ENCODE measurements around the gene GLB1L2.

- TF ChIP-seq POLR2AphosphoS5 (IDR thresholded peaks at IDR 0.05; ENCODE audit: low read depth, low read length) (no peak), TAF1 (IDR thresholded peaks at IDR 0.05; ENCODE audit: borderline replicate concordance, insufficient read depth, low read length) (no peak), REST (IDR thresholded peaks at IDR 0.05; ENCODE audit: insufficient read depth in 1 of 2, low read depth in 2 of 2, low read length in 2 of 2) (no peak), SIN3A (IDR thresholded peaks at IDR 0.05; ENCODE audit: borderline replicate concordance, insufficient read depth, low read length) (no peak), FOXP2 (optimal IDR thresholded peaks at IDR 0.05; ENCODE audit: borderline replicate concordance, extremely low read depth, extremely low read length, insufficient read depth) (no peak)
These were observed 38.4 kb upstream of the GLB1L2 start for GRCh38 chr11:134293119-134294113.

Data from PFSK-1 (cell line).